Naive thymus-derived CD8-positive, alpha-beta T cell (primary cell): Measurements from ENCODE around the gene LRMDA. TPM values are rescaled to one million over a fixed set of nuclear protein-coding genes. Genes with fewer than 3 reads are reported as not detected.

ENCODE experiments used
- ATAC-seq, 2 donors: fragments of 150-1000 bp; cut with Tn5 transposase in 1 of 2; sonication (Bioruptor Pico), chemical (Tn5 transposase) in 1 of 2; 1 replicate in 1 of 2; 2 replicates in 1 of 2; pipeline ENCODE4 v1.10.0; 2021; ENCODE audit warnings: mild to moderate bottlenecking in 2 of 2, moderate library complexity in 2 of 2
- POLR2A ChIA-PET: fragments of 350-600 bp; sonication (Branson Sonifier 250); formaldehyde crosslinking; loops from one replicate; lab custom pipeline; 2021; ENCODE audit warnings: antibody characterized with exemption; lab: Charles Lee
- DNase-seq, 10 donors: peaks; one replicate each; pipeline versions ENCODE4 v3.0.0 to v3.0.0-alpha.2; 2020 to 2022
- H3K27ac Mint-ChIP-seq, 10 donors: one replicate each; pipeline ENCODE4 v1.8.0; 2020 to 2022; ENCODE audit warnings: mild to moderate bottlenecking in 10 of 10, mixed read lengths in 10 of 10, moderate library complexity in 4 of 10, inconsistent platforms in 1 of 10
- H3K27me3 Mint-ChIP-seq, 5 donors: one replicate each; pipeline ENCODE4 v1.8.0; 2021 to 2022; ENCODE audit warnings: mixed read lengths in 5 of 5
- H3K36me3 Mint-ChIP-seq, 3 donors: one replicate each; pipeline ENCODE4 v1.8.0; 2020 to 2022; ENCODE audit warnings: mixed read lengths in 3 of 3, mild to moderate bottlenecking in 2 of 3, inconsistent platforms in 1 of 3
- H3K4me1 Mint-ChIP-seq, 4 donors: one replicate each; pipeline ENCODE4 v1.8.0; 2021 to 2022; ENCODE audit warnings: mixed read lengths in 4 of 4
- H3K4me3 Mint-ChIP-seq, 10 donors: one replicate each; pipeline ENCODE4 v1.8.0; 2020 to 2022; ENCODE audit warnings: mild to moderate bottlenecking in 10 of 10, mixed read lengths in 10 of 10, moderate library complexity in 6 of 10, inconsistent platforms in 1 of 10
- H3K9me3 Mint-ChIP-seq, 9 donors: one replicate each; pipeline ENCODE4 v1.8.0; 2020 to 2022; ENCODE audit warnings: mixed read lengths in 9 of 9, mild to moderate bottlenecking in 3 of 9, inconsistent platforms in 1 of 9, moderate library complexity in 1 of 9
- polyA plus RNA-seq, 3 donors: library from polyadenylated mRNA; unstranded; fragments of 300-500 nt; fragmentation: Illumina TruSeq; gene quantifications; one replicate each; pipeline ENCODE4 v1.2.3, GENCODE V29; 2021
- total RNA-seq, 8 experiments: library from RNA in 2 of 8; stranded (reverse) in 2 of 8; gene quantifications; one replicate each; pipeline ENCODE4 v1.2.3 and lab custom pipeline; 2021 to 2026

The LRMDA gene
- total and polyA plus RNA-seq, 5 experiments from 2014 or later = not detected

DNA sequence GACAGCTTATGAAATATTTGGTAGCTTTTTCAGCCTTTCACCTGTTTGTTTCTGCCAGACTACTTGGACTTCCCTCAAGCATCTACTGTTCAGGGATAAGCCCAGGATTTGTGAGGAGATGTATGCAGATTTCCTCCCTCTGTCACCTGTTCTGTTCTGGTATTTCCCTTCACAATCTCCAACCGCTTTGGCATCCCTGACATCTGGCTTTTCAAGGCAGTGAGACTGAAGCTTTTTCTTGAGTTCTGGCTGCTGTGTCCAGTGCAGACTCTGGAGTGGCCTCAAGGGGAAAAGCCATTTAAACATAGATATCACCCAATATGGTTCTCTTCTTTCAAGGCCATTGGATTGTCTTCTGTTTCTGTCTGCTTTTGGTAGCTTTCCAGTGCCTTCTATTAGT is 369.7 kb downstream of the LRMDA start:
- no peak for ATAC-seq
- Mint-ChIP-seq H3K27me3 (peaks cover 4 to 36% (median 10%) of the 10 kb centered on the region in 5 donors), H3K36me3 (no peaks in the 10 kb centered on the region), H3K4me3 (no peak overlapping the region), H3K4me1 (no peaks in the 10 kb centered on the region), H3K9me3 (peaks cover 0 to 8% (median 3%) of the 10 kb centered on the region in 9 donors), H3K27ac (no peak overlapping the region)
- POLR2A ChIA-PET = no interaction called here
- no peak for DNase-seq

- Mint-ChIP-seq H3K27ac (no peak overlapping the region), H3K4me3 (no peak overlapping the region), H3K9me3 (peaks cover 0 to 8% (median 3%) of the 10 kb centered on the region in 9 donors), H3K4me1 (no peaks in the 10 kb centered on the region), H3K36me3 (no peaks in the 10 kb centered on the region), H3K27me3 (peaks cover 4 to 38% (median 10%) of the 10 kb centered on the region in 5 donors)
- ATAC-seq (no peak), DNase-seq (no peak)
- POLR2A ChIA-PET = no interaction called here
Observed at GRCh38 chr10:75801661-75802060, 370.2 kb downstream of the LRMDA start.

GRCh38 chr10:75803121-75803520 is 371.7 kb downstream of the LRMDA start:
- Mint-ChIP-seq H3K9me3 (peaks cover 0 to 4% (median 0%) of the 10 kb centered on the region in 9 donors), H3K27ac (no peak overlapping the region), H3K27me3 (peaks cover 4 to 46% (median 13%) of the 10 kb centered on the region in 5 donors), H3K4me3 (no peak overlapping the region), H3K36me3 (no peaks in the 10 kb centered on the region), H3K4me1 (no peaks in the 10 kb centered on the region)
- DNase-seq (no peak), ATAC-seq (no peak)
- POLR2A ChIA-PET = no interaction called here

- ATAC-seq = no peak
- Mint-ChIP-seq H3K4me3 (no peak overlapping the region), H3K27me3 (peaks cover 4 to 46% (median 16%) of the 10 kb centered on the region in 5 donors), H3K4me1 (no peaks in the 10 kb centered on the region), H3K36me3 (no peaks in the 10 kb centered on the region), H3K9me3 (peaks cover 0 to 4% (median 0%) of the 10 kb centered on the region in 9 donors), H3K27ac (no peak overlapping the region)
- no peak for DNase-seq
- POLR2A ChIA-PET = no interaction called here
Observed at GRCh38 chr10:75803816-75804552, 372.6 kb downstream of the LRMDA start.

- H3K27me3 Mint-ChIP-seq = peaks cover 1 to 50% (median 19%) of the 10 kb centered on the region in 5 donors
- H3K4me3 Mint-ChIP-seq = no peak overlapping the region
- H3K36me3 Mint-ChIP-seq = no peaks in the 10 kb centered on the region
- H3K9me3 Mint-ChIP-seq = peaks cover 0 to 4% (median 0%) of the 10 kb centered on the region in 9 donors
- no peak for DNase-seq
- POLR2A ChIA-PET = no interaction called here
- ATAC-seq = no peak
- H3K4me1 Mint-ChIP-seq = no peaks in the 10 kb centered on the region
- no peak overlapping the region for H3K27ac Mint-ChIP-seq
Observed at GRCh38 chr10:75806186-75806585, 374.8 kb downstream of the LRMDA start.

- Mint-ChIP-seq H3K4me1 (no peaks in the 10 kb centered on the region), H3K27ac (no peak overlapping the region), H3K4me3 (no peak overlapping the region), H3K27me3 (peaks cover 1 to 47% (median 19%) of the 10 kb centered on the region in 5 donors), H3K9me3 (peaks cover 0 to 3% (median 0%) of the 10 kb centered on the region in 9 donors), H3K36me3 (no peaks in the 10 kb centered on the region)
- ATAC-seq (no peak), DNase-seq (no peak)
- POLR2A ChIA-PET = no interaction called here
Observed at GRCh38 chr10:75807456-75807855, 376.0 kb downstream of the LRMDA start.

DNA sequence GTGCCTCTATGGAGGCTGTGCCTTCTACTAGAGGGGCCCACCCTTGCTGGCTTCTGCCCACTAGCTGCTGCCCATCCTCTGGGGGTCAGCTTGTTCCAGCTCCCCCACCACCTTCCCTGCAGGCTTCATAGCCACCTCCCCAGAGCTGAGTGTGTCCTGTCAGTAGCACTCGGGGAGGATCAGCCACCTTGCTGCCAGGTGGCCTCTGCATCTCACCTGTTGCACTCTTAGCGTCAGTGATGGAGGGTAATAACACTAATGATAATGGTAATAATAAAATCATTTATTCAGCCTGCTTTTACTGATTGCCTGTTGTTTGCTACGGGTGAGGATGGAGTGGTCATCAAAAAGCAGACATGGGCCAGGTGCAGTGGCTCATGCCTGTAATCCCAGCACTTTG is 377.6 kb downstream of the LRMDA start:
- H3K27ac Mint-ChIP-seq = no peak overlapping the region
- DNase-seq = no peak
- ATAC-seq = no peak
- no peaks in the 10 kb centered on the region for H3K4me1 Mint-ChIP-seq
- no peaks in the 10 kb centered on the region for H3K36me3 Mint-ChIP-seq
- POLR2A ChIA-PET = no interaction called here
- no peak overlapping the region for H3K4me3 Mint-ChIP-seq
- H3K9me3 Mint-ChIP-seq = peaks cover 0 to 3% (median 0%) of the 10 kb centered on the region in 9 donors
- H3K27me3 Mint-ChIP-seq = peaks cover 0 to 41% (median 14%) of the 10 kb centered on the region in 5 donors

DNA sequence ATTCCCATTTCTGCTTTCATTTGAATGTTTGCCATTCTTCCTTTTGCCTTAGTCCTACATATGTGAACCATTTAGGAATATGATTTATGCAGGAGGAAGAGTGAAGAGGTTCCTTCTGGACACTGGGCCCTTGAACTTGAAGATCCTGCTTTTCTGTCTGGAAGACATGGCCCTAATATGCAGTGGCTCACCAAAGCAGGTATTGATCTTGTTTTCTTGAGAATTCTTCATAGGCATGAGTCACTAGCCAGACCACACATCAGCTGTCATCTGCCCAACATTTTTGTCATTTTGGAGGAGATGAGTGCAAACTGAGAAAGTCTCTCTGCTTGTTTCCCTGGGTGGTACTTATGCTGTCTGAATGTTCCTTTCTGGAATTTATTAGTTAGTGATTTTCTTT is 382.6 kb downstream of the LRMDA start:
- ATAC-seq = no peak

GRCh38 chr10:75815066-75815465 is 383.6 kb downstream of the LRMDA start:
- H3K36me3 Mint-ChIP-seq = peaks cover 0 to 8% (median 0%) of the 10 kb centered on the region in 3 donors
- H3K4me1 Mint-ChIP-seq = no peaks in the 10 kb centered on the region
- peaks cover 3 to 55% (median 20%) of the 10 kb centered on the region in 5 donors for H3K27me3 Mint-ChIP-seq
- H3K27ac Mint-ChIP-seq = no peak overlapping the region
- H3K4me3 Mint-ChIP-seq = no peak overlapping the region
- H3K9me3 Mint-ChIP-seq = peaks cover 0 to 3% (median 0%) of the 10 kb centered on the region in 9 donors
- no peak for DNase-seq
- POLR2A ChIA-PET = no interaction called here
- no peak for ATAC-seq

More for the DNA sequence above, 382.6 kb downstream of the LRMDA start:
- Mint-ChIP-seq H3K4me1 (no peaks in the 10 kb centered on the region), H3K27ac (no peak overlapping the region), H3K9me3 (peaks cover 0 to 3% (median 0%) of the 10 kb centered on the region in 9 donors), H3K4me3 (no peak overlapping the region), H3K36me3 (peaks cover 0 to 8% (median 0%) of the 10 kb centered on the region in 3 donors), H3K27me3 (peaks cover 2 to 53% (median 20%) of the 10 kb centered on the region in 5 donors)
- DNase-seq = no peak
- POLR2A ChIA-PET = no interaction called here

- Mint-ChIP-seq H3K36me3 (peaks cover 0 to 8% (median 0%) of the 10 kb centered on the region in 3 donors), H3K4me3 (no peak overlapping the region), H3K27me3 (peaks cover 7 to 62% (median 24%) of the 10 kb centered on the region in 5 donors), H3K9me3 (peaks cover 0 to 10% (median 0%) of the 10 kb centered on the region in 9 donors), H3K4me1 (no peaks in the 10 kb centered on the region), H3K27ac (no peak overlapping the region)
- ATAC-seq (no peak), DNase-seq (no peak)
- POLR2A ChIA-PET = no interaction called here
Observed at GRCh38 chr10:75817198-75817597, 385.8 kb downstream of the LRMDA start.

GRCh38 chr10:75818552-75818951 is 387.1 kb downstream of the LRMDA start:
- Mint-ChIP-seq H3K36me3 (peaks cover 0 to 8% (median 0%) of the 10 kb centered on the region in 3 donors), H3K9me3 (peaks cover 0 to 10% (median 0%) of the 10 kb centered on the region in 9 donors), H3K4me1 (no peaks in the 10 kb centered on the region), H3K27me3 (peaks cover 7 to 52% (median 21%) of the 10 kb centered on the region in 5 donors), H3K4me3 (no peak overlapping the region), H3K27ac (no peak overlapping the region)
- DNase-seq = no peak
- ATAC-seq = no peak
- POLR2A ChIA-PET = no interaction called here

DNA sequence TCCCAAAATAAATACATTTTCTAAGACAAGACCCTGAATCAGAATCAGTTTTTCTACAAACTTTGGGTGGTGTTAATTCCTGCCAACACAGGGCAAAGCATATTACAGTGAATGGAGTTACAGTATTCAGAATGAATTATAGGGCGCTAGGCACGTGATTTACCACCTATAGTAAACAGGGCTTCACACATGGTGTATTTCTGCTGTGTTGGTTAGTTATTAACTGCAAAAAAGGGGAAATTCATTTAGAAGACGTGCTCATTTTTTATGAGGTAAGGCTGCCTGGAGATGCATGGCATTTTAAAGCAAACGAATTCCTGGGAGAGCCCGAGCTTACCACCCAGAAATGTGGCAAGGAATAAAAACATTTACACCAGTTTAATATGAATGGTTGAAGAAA is 393.8 kb downstream of the LRMDA start:
- H3K27me3 Mint-ChIP-seq = peaks cover 0 to 9% (median 3%) of the 10 kb centered on the region in 5 donors
- H3K4me3 Mint-ChIP-seq = no peak overlapping the region
- no peak for DNase-seq
- POLR2A ChIA-PET = no interaction called here
- H3K27ac Mint-ChIP-seq = no peak overlapping the region
- H3K4me1 Mint-ChIP-seq = no peaks in the 10 kb centered on the region
- H3K36me3 Mint-ChIP-seq = no peaks in the 10 kb centered on the region
- ATAC-seq = no peak
- peaks cover 0 to 7% (median 0%) of the 10 kb centered on the region in 9 donors for H3K9me3 Mint-ChIP-seq

DNA sequence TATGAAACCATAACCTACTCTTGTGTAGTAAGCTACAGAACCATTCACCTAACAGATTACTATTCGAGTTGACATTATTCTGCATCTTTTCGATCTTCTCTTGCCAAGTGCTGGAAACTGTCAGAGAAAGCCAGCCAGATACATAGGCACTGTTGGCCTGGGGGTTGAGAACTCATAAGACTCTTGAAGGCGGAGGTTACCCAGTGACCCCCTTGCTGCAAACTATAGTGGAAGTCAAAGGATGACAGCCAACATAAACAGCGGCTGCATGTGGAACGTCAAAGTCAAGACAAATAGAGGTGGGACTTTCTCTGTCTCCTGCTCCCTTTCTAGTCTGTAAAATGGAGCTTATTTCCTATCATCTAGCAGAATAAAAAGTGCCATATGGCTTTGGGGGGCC is 394.2 kb downstream of the LRMDA start:
- DNase-seq (no peak), ATAC-seq (no peak)
- H3K27ac Mint-ChIP-seq = no peak overlapping the region
- peaks cover 0 to 6% (median 0%) of the 10 kb centered on the region in 9 donors for H3K9me3 Mint-ChIP-seq
- no peak overlapping the region for H3K4me3 Mint-ChIP-seq
- no peaks in the 10 kb centered on the region for H3K36me3 Mint-ChIP-seq
- H3K27me3 Mint-ChIP-seq = peaks cover 0 to 5% (median 3%) of the 10 kb centered on the region in 5 donors
- POLR2A ChIA-PET = no interaction called here
- no peaks in the 10 kb centered on the region for H3K4me1 Mint-ChIP-seq
